HepG2 (cell line): Measurements from ENCODE around the gene KCNH6.

ENCODE experiments used
- RFXANK ChIP-seq: IDR thresholded peaks from 2 replicates; pipeline ENCODE4 v1.6.1; 2016
- SALL2 ChIP-seq: sonication (generic); formaldehyde crosslinking; IDR thresholded peaks from 2 replicates; pipeline ENCODE4 v1.8.1; 2023; ENCODE audit warnings: mild to moderate bottlenecking, missing genetic modification reagents, inconsistent platforms
- TFAP4 ChIP-seq: sonication (generic); IDR thresholded peaks from 2 replicates; pipeline ENCODE4 v1.6.1; 2016; ENCODE audit warnings: low read depth, borderline replicate concordance
- ZBTB49 ChIP-seq: sonication (generic); formaldehyde crosslinking; IDR thresholded peaks from 2 replicates; pipeline ENCODE4 v1.4.0; 2020; ENCODE audit warnings: missing genetic modification reagents, borderline replicate concordance
- ZZZ3 ChIP-seq: sonication (generic); formaldehyde crosslinking; IDR thresholded peaks from 2 replicates; pipeline ENCODE4 v1.4.0; 2020; ENCODE audit warnings: missing genetic modification reagents, mild to moderate bottlenecking, borderline replicate concordance

- no peak for TF ChIP-seq SALL2 (CRISPR knock-in tag)
- no peak for TF ChIP-seq RFXANK
- no peak for TF ChIP-seq TFAP4
- no peak for TF ChIP-seq ZBTB49
- no peak for TF ChIP-seq ZZZ3 (CRISPR knock-in tag)
Measured at GRCh38 chr17:63514974-63515373, 8.2 kb upstream of the KCNH6 start.
